HG02642 (cell line): Measurements from ENCODE around the gene GUK1.

Experiments
- ATAC-seq: cut with Tn5 transposase; IDR thresholded peaks from one replicate; pipeline ENCODE4 v1.9.1; 2021; ENCODE audit warnings: mild to moderate bottlenecking; ENCODE audit not compliant: unreplicated experiment, poor library complexity

GUK1 gene

DNA sequence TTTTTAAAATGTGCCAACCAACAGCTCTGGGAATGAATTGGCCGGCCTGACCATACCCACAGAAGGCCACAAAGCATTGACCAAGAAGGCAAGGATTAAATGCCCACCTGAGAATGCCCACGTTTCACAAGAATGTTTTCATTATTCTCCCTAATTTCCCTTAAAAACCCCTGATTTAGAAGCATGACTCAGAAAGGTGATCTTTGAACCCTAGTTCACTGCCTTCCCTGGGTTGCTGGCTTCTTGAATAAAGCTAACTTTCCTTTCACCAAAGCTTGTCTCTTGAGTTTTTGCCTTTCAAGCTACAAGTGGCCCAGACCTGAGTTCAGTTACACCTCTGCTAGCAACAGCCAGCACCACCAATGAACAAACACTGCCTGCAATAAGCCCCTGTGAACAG is 16.6 kb upstream of the GUK1 start:
- ATAC-seq = no peak

GRCh38 chr1:228125185-228125584 is 14.9 kb upstream of the GUK1 start:
- no peak for ATAC-seq

DNA sequence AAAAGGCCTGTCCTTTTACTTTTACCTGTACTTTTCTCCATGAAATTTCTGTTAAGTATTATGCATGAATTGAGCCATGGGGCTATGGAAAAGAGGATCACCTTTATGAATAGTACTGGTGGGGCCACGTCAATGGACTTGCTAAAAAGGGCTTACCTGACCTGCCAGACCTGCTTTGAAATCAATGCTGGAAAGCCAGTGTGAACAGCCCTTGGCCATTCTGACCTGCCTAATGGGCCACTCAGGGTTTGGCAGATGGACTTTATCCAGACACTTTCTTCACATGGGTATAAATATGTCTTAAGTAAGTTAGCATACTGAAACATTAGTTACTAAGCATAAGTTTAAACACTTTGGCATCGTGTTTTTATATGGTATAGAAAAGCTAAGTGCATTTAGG is 8.3 kb upstream of the GUK1 start:
- ATAC-seq = no peak

- ATAC-seq = no peak
Measured at GRCh38 chr1:228134591-228134990, 5.5 kb upstream of the GUK1 start.

- ATAC-seq = no peak
Measured at GRCh38 chr1:228136901-228137300, 3.2 kb upstream of the GUK1 start.

GRCh38 chr1:228139406-228139930 is 611 bp upstream of the GUK1 start:
- ATAC-seq = no peak

GRCh38 chr1:228140724-228141225 is 696 bp downstream of the GUK1 start:
- no peak for ATAC-seq

- no peak for ATAC-seq
Measured at GRCh38 chr1:228141226-228142044, 1.4 kb downstream of the GUK1 start.

DNA sequence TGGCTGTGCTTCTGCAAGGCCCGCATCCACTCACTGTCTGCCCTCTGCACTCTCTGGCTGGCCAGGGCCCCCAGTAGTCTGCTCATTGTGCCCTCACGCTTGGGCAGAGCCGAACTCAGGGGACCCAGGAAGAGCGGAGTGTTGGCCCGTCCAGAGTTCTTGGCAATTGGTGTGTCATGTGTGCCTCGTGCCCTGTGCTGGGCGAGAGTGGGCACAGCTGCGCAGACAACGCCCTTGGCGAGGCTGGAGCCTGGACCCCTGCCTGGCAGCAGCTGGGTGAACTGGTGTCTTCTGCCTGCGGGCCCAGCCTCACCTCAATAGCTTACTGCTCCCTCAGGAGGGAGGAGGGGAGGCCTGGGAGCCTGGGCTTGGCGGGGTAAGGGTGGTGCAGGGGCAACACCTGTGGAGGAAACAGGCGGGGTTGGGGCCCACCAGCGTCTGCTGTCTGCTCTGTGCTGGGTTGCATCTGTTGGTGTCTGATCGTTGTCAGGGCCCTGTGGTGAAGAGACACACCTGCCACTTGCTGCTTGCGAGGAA is 2.1 kb downstream of the GUK1 start:
- ATAC-seq = no peak

GRCh38 chr1:228142701-228143136 is 2.6 kb downstream of the GUK1 start:
- no peak for ATAC-seq

DNA sequence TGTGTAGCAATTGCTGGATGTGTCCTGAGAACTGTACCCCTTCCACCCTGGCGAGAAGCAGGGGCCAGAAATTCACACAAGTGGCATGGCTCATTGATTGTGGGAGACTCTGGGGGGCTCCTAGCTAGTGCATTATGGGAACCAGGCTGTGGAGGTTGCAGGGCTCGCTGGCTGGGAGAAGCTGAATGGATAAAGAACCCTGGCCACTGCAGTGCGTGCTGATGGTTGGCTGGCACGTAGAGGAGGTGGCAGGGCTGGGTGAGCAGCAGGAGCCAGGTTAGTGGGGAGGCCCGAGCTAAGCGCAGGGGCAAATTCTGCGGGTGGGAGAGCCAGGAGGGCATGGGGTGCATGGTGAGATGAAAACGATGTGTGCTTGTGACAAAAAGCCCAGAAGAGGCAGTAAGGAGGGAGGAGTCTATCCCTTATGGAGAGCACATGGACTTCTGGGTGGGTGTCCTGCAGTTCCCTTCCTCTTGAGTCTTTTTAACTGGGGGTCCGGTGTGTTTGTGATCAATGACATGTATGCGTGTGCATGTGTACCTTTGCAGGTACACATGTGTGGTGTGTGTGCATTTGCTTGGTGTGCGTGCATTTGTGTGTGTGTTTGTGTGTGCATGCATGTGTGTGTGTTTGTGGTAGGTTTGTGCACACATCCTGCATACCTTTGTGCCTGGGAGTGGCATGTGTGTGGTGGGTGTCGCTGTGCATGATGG is 3.6 kb downstream of the GUK1 start:
- no peak for ATAC-seq

DNA sequence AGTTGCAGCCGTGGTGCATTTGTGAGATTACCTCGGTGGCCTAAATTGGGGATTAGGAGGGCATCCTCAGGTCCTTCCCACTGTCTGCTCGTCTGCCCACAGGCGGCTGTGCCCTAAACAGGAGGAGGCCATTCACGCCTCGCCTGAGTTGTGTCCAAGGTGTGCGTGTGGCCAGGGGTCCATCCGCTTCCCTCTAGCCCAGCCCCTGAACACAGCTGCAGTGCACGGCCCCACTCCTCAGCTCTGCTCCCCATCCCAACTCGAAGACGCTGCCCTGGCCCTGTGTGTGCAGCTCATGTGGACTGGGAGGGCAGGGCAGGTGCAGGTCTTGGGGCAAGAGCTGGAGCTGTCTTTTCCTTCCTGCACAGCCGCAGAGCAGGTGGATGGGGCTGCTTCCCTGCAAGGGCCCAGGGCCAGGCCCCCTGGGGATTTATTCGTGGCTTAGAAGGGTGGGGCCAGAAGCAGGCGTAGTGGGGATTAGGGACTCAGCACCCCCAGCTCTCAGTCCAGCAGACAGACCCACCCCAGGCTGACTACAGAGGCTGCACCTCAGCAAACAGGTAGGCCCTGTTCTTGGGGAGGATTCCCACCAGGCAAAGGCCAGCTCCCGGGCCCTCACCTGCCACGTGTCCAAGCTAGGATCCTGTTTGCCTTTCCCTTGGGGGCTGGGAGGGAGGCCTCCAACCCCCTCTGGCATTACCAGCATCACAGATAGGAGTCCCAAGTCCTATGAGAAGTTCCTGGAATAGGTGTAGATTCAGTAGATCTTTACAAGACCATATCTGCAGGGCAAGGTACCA is 4.3 kb downstream of the GUK1 start:
- ATAC-seq = no peak

DNA sequence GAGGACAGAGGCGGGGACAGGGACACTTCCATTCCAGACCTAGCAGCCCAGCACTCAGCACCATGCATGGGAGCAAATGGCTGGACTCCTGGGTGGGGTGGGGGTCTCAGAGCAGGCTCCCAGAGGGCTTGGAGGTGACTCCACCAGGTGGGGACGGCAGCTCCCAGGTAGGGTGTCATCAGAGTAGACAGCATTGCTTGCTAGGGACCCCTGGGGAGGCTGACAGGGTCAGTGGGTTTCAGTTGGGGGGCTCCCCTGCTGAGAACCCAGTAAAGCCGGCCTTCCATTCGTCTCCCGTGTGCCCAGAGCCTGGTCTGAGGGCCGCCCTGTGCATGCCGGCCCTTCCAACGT is 4.9 kb downstream of the GUK1 start:
- no peak for ATAC-seq

DNA sequence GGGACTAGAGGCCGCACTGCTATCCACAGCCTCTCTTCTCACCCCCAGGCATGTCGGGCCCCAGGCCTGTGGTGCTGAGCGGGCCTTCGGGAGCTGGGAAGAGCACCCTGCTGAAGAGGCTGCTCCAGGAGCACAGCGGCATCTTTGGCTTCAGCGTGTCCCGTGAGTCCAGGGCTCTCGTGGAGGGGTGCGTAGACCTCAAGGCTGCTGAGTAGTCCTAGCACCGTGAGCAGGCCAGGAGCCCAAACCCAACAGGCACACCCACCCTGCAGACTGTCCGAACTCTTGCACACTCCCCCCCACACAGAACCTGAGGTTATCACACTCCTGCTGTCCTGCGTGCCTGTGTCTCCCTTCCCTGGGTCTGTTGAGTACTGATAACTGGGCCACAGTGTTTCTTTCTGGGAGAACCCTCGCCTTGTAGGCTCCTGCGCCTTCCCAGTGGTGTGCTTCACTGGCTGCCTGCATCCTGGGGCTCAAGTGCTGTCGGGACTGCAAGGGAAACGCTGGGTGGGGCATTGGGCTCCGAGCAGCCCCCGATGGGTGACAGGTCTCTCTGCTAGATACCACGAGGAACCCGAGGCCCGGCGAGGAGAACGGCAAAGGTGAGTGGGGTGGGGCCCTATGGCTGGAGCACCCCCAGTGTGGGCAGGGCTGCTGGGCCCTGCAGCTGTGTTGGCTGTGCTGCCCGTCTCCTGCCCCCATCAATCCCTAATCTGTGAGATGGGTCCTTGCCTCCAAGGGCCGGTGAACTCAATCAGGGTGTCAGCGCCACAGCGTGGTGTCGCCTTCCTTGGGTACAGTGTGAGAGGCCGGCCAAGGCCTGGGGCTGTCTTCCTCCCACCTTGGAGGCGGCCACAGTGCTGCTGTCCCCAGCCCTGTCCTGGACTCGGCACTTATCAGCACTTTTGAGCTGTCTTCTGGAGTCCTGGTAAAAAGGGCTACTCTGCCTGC is 5.7 kb downstream of the GUK1 start:
- ATAC-seq = no peak

GRCh38 chr1:228146417-228147150 is 6.5 kb downstream of the GUK1 start:
- no peak for ATAC-seq

DNA sequence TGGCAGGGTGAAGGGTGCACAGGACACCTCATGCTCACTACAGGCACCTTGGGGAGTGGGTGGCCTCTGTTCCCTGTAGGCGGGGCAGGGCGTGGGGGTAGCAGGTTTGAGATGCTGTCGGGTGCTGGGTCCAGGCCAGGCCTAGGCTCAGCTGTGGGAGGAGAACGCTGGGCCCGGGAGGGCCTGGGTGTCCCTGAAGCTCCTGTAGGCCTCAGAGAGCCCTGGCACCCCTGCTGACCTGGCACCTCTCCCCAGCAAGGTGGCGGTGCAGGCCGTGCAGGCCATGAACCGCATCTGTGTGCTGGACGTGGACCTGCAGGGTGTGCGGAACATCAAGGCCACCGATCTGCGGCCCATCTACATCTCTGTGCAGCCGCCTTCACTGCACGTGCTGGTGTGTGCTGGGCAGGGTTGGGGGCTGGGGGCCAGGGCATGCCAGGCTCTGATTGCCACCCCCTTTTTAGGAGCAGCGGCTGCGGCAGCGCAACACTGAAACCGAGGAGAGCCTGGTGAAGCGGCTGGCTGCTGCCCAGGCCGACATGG is 7.1 kb downstream of the GUK1 start:
- ATAC-seq = no peak

- no peak for ATAC-seq
Measured at GRCh38 chr1:228147768-228148167, 7.7 kb downstream of the GUK1 start.

- ATAC-seq = no peak
Measured at GRCh38 chr1:228148196-228148861, 8.2 kb downstream of the GUK1 start.
